GM21825 (cell line): ENCODE data around the gene MYOD1.

ENCODE experiments used
- ATAC-seq: cut with Tn5 transposase; IDR thresholded peaks from one replicate; pipeline ENCODE4 v1.9.1; 2021; ENCODE audit warnings: mild to moderate bottlenecking, moderate library complexity; ENCODE audit not compliant: unreplicated experiment

The MYOD1 gene

GRCh38 chr11:17769218-17769617 is 49.8 kb downstream of the MYOD1 start:
- ATAC-seq = no peak

- ATAC-seq = no peak
Measured at GRCh38 chr11:17770048-17770652, 50.8 kb downstream of the MYOD1 start.

DNA sequence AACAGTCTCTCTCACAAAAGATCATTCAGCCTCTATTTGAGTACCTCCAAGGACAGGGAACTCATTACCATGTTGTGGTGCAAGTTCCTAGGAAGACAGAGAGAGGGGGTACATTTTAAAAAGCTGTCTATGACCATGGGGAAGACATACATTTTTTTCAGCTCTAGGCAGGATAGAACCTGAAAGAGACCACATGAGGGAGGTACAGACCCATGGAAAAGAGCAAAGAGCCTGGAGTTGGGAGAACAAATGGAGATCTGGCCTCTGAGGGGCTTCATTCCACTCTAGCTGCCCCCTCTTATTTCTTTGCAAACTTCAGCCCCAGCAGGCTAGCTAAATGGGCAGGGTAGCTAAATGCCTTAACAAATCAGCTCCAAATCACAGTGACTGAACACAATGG is 51.5 kb downstream of the MYOD1 start:
- ATAC-seq = no peak

GRCh38 chr11:17771415-17771814 is 52.0 kb downstream of the MYOD1 start:
- no peak for ATAC-seq
